Measurements from ENCODE around the gene PARP1.

PARP1 gene

DNA sequence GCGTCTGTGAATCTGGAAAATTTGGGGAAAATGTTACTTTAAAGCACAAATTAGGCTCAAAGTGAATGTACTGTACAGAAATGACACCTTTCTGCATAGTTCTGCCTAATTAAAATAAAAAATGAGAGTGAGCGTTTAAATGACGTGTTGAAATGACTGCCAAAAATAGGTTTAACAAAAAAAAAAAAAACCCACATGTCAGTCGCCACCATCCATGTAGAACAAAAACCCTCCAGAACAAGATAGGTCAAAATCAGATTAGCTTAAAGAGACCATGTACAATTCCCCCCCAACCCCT is 745 bp downstream of the PARP1 start:
- no peak for FAIRE-seq

GRCh38 chr1:226406401-226406881 is 1.5 kb downstream of the PARP1 start:
- no peak for FAIRE-seq
- DNase-seq (ENCODE audit: low spot score), result no peak

More for the DNA sequence above, 745 bp downstream of the PARP1 start:
- no peak for DNase-seq (ENCODE audit: low spot score)

DNA sequence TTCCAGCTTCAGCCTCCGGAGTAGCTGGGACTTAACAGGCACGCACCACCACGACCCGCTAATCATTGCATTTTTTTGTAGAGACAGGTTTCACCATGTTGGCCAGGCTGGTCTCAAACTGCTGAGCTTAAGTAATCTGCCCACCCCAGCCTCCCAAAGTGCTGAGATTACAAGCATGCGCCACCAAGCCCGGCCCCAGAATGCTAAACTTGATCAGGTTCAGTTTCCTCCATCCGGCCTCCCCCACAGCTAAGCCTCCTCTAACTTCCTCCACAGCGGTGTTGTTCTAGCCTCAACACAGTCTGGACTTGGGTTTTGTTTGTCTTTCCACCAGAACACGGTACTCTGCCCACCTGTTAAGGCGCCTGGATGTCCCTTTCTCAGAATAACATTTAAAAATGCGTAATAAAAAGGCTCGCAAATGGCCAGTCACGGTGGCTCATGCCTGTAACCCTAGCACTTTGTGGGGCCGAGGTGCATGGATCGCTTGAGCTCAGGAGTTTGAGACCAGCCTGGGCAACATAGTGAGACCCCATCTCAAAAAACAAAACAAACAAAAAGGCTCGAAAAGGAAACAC is 2.4 kb downstream of the PARP1 start:
- no peak for DNase-seq (ENCODE audit: low spot score)

DNA sequence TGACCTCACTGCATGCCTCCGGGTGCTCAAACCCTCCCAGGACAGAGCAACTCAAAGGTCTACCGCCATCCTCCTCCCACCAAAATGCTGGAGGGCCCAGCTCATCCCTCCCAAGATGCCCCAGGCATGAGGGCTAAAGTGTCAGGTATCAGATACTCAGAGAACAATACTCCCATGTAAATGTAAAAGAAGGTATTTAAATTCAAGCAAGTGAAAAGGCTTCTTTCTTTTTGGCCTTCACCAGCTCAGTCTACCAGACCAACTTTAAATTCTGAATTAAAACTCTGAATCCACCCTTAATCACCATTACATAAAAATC is 3.0 kb downstream of the PARP1 start:
- FAIRE-seq, result no peak
- no peak for DNase-seq (ENCODE audit: low spot score)

More for the DNA sequence above, 2.4 kb downstream of the PARP1 start:
- FAIRE-seq, result no peak

DNA sequence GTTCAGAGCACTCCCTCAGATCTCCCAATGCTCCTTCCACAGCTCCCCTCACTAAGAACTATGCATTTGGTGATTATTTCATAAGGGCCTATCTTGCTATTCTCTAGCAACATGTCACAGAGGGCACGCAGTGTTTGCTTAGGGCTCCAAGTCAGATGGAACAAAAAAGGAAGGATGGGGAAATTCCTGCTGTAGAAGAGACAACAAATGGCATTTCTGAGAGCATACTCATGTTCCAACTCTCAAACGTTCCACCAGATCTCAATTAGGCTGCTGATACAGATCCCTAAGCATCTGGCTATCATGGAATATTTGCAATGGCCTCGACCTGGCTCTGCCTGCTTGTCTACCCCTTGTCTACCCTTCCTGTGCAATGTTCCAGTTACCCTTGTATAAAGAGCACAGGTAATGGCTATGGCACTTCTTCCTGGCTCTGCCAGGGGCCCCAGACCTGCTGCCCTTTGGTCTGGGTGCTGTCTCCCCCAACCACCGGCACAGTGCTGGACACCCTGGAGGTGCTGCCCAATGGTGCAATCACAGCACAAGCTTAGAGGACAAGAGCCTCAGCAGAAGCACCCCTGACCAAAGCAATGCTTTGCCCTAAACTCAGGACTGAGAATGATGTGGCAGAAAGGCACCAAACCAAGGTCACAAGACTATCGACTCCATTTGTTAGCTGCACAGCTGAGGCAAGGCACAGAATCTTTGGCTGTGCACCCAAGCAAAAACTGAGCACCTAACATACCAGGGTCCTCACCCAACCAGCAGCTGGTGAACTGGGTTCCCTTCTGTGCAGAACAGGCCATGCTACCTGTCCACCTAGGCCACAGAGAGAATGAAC is 3.6 kb downstream of the PARP1 start:
- FAIRE-seq (no peak), DNase-seq (ENCODE audit: low spot score) (no peak)

GRCh38 chr1:226403201-226404034 is 4.5 kb downstream of the PARP1 start:
- FAIRE-seq, result no peak
- peak; percentile 37 for DNase-seq (ENCODE audit: low spot score)

DNA sequence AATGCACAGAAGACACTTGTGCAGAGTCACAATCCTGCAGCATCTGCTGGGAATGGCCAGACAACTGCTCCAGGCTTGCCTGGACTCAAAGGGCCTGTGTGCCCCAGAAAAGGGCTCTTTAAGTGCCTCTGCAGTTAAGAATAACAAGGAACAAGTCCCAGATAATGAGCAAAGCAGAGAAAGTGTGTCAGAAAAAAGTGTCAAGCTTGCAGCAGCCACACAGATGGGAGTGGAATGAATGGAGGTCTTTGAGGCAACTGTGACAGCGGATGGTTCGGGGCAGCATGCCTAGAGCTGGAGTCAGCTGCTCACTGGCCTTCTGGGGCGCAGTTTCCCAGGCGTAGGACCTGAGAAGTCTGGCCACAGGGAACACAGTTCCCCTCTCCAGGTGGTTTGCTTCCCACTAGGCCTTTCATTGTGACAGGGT is 5.1 kb downstream of the PARP1 start:
- DNase-seq (ENCODE audit: low spot score) (no peak), FAIRE-seq (no peak)

- DNase-seq (ENCODE audit: low spot score), result no peak
- no peak for FAIRE-seq
These were observed 6.3 kb downstream of the PARP1 start for GRCh38 chr1:226401355-226402303.

DNA sequence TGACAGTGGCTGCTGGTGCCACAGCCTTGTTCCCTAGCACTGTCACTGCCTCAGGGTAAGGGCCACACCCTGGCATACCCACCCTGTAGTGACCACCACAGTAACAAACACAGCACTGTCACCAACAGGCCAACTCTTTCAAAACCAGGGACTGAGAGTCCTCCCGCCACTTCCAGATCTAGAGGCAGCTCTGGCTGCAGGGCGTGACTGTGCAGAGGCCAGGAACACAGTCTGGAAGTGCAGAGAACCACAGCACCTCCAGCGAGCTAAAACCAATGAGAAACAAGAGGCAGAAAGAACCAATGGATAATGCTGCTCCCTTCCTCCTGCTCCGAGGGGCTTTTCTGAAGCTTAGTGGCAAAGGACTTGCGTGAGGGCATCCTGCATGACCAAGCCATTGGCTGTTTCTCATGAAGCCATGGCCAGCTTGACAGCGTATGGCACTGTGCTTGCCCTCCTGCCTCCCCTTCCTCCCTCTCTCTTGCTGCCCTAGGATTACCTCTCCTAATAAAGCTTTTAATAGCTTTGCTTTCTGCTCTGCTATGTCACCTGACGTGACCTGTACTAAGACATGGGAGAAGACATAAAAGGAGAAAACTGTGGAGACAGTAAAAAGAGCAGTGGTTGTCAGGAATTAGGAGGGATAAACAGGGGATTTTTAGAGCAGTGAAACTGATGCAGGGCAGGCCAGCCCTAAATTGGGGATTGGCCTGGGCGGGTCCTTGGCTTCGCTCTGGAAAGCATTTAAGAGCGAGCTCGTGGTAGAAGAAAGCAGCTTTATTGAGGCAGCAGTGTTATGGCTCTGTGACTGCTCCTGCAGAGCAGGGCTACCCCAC is 7.2 kb downstream of the PARP1 start:
- no peak for FAIRE-seq

DNA sequence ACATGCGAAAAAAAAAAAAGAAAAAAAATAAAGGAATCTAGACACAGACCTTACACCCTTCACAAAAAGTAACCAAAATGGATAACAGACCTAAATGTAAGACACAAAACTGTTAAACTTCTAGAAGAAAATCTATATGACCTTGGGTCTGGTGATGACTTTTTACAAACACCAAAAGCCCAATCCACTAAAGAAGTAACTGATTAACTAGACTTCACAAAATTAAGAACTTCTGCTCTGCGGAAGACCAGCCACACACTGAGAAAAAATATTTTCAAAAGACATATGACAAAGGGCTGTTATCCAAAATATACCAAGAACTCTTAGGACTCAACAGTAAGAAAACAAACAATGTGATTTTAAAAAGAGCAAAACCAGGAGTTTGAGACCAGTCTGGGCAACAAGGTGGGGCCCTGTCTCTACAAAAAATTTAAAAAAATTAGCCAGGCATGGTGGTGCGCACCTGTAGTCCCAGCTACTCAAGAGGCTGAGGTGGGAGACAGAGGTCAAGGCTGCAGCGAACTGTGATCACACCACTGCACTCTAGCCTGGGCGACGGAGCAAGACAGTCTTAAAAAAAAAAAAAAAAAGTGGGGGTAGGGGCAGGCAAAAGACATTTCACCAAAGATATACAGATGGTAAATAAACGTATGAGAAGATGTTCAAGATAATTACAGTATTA is 9.8 kb downstream of the PARP1 start:
- FAIRE-seq (no peak), DNase-seq (ENCODE audit: low spot score) (no peak)

More for the DNA sequence above, 7.2 kb downstream of the PARP1 start:
- DNase-seq (ENCODE audit: low spot score), result no peak

DNA sequence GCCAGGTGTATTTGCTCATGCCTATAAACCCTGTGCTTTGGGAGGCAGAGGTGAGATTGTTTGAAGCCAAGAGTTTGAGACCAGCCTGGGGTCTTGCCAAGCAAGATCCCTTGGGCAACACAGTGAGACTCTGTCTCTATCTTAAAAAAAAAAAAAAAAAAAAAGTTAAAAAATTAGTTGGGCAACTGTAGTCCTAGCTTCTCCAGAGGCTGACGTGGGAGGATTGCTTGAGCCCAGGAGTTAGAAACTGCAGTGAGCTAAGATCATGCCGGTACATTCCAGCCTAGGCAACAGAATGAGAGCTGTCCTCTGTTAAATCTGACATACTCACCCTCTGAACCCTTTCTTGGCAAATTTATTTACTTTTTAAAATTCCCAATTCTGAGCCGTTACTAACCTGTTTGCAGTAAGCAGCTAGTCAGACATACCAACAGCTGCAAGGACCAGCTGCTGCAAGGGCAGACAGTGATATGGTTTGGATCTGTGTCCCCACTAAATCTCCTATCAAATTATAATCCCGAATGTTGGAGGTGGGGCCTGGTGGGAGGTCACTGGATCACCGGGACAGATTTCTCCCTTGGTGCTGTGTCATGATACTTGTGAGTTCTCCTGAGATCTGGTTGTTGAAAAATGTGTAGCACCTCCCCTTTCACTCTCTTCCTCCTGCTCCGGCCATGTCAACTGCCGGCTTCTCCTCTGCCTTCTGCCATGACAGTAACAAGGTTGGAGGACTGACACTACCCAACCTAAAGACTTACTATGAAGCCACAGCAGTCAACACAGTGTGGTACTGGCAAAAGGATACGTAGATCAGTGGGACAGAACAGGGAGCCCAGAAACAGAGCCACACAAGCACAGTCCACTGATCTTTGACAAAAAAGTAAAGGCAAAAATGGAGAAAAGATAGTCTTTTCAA is 10.6 kb downstream of the PARP1 start:
- no peak for DNase-seq (ENCODE audit: low spot score)
- no peak for FAIRE-seq

DNA sequence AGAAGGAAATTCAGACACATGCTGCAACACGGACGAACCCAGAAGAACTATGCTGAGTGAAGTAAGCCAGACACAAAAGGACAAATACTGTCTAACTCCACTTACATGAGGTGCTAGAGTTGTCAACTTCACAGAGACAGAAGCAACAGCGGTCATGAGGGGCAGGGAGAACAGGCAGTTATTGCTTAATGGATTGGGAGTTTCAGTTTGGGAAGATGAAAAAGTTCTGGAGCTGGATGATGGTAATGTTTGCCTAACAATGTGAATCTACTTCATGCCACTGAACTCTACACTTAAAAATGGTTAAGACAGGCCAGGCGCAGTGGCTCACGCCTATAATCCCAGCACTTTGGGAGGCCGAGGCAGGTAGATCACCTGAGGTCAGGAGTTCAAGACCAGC is 12.1 kb downstream of the PARP1 start:
- DNase-seq (ENCODE audit: low spot score) (no peak), FAIRE-seq (no peak)

- FAIRE-seq, result no peak
These were observed 13.4 kb downstream of the PARP1 start for GRCh38 chr1:226394462-226394861.

DNA sequence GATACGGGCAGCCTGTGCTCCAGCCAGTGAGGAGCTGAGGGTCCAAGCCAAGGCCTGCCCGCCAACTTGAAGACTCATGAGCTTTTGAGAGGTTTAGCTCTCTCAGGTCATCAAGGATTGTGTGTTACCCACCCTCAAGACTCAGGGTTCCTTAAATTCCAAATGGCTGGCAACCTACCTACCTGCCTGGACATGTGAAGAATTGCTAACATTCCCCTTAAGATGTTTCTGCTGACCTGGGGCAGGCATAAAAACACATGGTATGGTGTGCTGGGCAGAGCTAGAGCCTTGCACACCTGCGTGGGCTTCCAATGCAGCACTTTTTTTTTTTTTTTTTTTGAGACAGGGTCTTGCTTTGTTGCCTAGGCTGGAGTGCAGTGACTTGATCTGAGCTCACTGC is 17.2 kb downstream of the PARP1 start:
- DNase-seq (ENCODE audit: low spot score), result no peak
- FAIRE-seq, result no peak

More at GRCh38 chr1:226394462-226394861, 13.4 kb downstream of the PARP1 start:
- no peak for DNase-seq (ENCODE audit: low spot score)

DNA sequence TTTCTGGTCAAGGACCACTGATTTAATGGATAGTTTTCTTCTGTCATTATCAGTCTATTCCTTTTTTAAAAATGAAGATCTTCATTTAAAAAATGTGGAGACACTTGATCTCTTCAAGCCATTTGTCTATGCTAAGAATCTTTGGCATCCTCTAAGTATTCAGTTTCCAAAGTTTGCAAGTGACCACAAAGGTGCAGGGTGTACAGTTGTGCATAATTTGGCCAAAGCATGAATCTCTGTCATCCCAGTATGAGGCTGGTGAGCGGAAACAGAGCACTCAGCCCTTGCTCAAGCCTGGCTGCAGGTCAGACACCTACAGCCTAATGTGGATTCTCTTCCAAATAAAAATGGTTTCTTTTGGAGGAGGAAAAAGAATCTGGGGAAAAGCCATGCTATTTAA is 19.8 kb downstream of the PARP1 start:
- FAIRE-seq (no peak), DNase-seq (ENCODE audit: low spot score) (no peak)

DNA sequence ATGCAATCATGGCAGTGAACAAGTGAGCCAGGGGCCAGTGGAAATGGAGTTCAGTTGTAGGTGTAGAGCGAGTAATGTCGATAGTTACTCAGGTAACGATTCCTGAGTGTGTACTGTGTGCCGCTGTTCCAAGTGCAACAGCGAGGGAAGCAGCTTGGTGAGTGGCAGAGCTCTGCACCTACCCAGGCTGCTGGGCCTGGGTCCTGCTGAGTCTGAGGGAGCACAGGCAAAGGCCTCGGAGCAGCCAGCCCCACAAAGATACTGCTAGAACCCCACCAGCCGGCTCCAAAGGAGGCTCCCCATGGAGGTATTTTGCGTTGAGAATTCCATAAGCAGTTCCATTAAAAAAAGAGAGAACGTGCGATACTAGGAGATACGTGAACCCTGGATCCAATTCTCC is 23.2 kb downstream of the PARP1 start:
- no peak for DNase-seq (ENCODE audit: low spot score)
- FAIRE-seq, result no peak

DNA sequence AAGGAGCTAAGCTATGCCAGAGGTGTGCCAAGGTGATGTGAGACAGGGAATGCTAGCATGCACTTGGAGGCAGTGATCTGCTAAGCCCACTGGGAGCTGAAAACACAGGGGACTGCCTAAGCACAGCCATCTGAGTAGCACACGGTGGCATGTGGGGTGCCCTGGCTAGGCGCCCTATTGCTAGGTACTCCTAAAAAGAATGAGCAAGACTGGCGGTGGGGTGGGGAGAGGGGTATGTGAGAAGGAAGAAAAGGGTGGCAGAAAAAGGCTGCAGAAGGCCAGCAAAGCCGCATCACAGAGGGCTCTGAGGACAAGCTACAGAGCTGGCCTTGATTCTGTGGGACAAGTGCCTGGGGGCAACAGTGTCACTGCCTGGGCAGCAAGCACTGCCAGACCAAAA is 23.9 kb downstream of the PARP1 start:
- DNase-seq (ENCODE audit: low spot score) (no peak), FAIRE-seq (no peak)

- FAIRE-seq (no peak), DNase-seq (ENCODE audit: low spot score) (no peak)
These were observed 25.9 kb downstream of the PARP1 start for GRCh38 chr1:226382030-226382429.

Measured in urothelium cell line (cell line).